Retinal pigment epithelial cell (primary cell): ENCODE results near the gene PER3.
A peak's percentile ranks its signal among the peaks of the same experiment; 100 is the strongest.

ENCODE experiments used
- DNase-seq: peaks from one replicate; pipeline ENCODE4 v3.0.0-alpha.2; 2010; ENCODE audit warnings: low read depth
- H3K4me3 ChIP-seq: 2 replicates; pipeline ENCODE4 v1.5.1; 2011; ENCODE audit warnings: mild to moderate bottlenecking, low read length, control low read depth, moderate library complexity
- TF ChIP-seq, protein P1 (sequence below): conservative IDR thresholded peaks from 2 replicates; pipeline ENCODE4 v1.5.1; 2011; ENCODE audit warnings: low read depth, low read length, control low read depth, inconsistent platforms

The PER3 gene

DNA sequence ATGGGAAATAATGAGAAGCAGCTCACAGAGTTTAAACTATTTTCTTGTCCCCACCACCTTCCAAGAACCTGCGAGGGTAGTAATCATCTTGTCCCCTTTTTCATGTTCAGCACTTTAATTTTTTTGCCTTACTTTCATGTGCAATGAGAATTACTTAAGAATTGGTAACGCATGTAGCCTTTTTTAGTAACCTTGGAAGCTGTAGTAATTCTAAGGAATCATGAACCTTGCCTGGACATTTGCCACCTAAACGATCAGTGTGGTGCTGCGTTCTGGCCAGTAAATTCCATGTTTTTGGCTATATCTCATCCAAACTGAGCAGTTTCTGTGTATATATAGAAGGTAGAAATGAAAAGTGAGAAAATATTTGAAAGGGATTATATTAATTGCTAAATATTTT, 16.9 kb upstream of the PER3 start:
- TF ChIP-seq, protein P1, sequence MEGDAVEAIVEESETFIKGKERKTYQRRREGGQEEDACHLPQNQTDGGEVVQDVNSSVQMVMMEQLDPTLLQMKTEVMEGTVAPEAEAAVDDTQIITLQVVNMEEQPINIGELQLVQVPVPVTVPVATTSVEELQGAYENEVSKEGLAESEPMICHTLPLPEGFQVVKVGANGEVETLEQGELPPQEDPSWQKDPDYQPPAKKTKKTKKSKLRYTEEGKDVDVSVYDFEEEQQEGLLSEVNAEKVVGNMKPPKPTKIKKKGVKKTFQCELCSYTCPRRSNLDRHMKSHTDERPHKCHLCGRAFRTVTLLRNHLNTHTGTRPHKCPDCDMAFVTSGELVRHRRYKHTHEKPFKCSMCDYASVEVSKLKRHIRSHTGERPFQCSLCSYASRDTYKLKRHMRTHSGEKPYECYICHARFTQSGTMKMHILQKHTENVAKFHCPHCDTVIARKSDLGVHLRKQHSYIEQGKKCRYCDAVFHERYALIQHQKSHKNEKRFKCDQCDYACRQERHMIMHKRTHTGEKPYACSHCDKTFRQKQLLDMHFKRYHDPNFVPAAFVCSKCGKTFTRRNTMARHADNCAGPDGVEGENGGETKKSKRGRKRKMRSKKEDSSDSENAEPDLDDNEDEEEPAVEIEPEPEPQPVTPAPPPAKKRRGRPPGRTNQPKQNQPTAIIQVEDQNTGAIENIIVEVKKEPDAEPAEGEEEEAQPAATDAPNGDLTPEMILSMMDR: no peak
- no peak overlapping the region for H3K4me3 ChIP-seq
- DNase-seq: no peak

DNA sequence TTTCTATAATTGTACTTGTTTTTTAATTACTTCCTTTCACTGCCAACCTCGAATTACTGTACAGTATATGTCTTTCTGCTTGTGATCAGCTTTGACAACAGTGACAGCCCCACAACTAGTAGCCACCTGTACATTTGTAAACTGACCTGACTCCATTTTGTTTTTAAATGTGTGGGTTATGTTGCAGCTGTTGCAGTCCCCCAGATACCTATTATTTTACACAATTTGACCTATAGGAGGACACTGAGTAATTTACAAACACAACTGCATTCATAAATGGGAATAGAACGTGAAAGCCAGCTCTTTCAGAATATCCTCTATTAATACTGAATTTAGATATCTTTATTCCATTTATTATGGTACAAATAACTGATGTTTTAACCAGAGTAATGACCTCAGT, 15.5 kb upstream of the PER3 start:
- TF ChIP-seq, protein P1: no peak
- no peak for DNase-seq
- no peak overlapping the region for H3K4me3 ChIP-seq

DNA sequence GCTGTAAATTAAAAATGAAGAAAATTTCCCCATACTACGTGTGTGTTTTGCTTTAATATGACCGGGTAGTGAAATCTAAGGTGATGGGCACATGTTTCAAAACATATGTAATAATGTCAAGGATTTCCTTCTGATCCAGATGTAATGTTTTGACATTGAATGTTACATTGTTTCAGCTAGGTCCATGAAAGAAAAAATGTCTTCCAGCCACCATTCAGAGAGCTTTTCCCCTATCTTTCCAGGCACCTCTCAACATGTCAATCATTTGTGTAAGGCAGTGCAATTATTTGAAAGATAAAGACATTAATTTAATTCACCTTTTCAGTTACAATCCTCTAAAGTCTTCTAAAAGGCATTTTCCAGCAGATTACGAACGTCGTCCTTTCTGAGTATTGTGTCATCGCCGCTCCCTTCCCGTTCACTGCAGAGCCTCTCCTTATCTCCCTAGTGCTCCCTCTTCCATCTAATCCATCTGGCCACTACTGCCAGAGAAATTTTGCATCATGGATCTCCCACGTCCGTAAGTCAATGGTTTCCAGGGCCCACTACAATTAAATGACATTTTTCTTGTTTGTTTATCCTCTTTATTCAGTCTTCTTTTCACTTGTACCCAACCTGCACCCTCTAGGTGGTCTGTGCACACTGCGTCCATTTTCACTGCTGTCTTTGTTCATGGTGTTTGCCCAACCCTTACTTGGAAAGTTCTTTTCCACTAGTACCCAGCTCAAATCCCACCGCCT, 14.2 kb upstream of the PER3 start:
- TF ChIP-seq, protein P1: no peak
- DNase-seq: no peak
- H3K4me3 ChIP-seq: no peak overlapping the region

DNA sequence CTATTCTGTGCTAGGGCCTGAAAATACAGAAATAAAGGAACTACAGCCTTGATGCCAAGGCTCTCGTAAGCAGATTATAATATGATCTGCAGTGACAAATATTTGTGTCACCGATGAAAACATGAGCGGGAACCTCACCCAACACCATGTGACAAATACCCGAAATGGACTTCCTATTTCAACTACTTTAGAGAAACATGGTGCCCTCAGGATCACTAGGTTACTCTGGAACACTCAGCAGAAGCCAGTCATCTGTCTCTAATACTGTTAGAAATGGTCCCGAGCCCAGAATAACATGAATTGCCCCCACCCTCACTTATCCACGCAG, 13.5 kb upstream of the PER3 start:
- DNase-seq: no peak
- TF ChIP-seq, protein P1: no peak
- H3K4me3 ChIP-seq: peak overlapping the region; percentile 88

DNA sequence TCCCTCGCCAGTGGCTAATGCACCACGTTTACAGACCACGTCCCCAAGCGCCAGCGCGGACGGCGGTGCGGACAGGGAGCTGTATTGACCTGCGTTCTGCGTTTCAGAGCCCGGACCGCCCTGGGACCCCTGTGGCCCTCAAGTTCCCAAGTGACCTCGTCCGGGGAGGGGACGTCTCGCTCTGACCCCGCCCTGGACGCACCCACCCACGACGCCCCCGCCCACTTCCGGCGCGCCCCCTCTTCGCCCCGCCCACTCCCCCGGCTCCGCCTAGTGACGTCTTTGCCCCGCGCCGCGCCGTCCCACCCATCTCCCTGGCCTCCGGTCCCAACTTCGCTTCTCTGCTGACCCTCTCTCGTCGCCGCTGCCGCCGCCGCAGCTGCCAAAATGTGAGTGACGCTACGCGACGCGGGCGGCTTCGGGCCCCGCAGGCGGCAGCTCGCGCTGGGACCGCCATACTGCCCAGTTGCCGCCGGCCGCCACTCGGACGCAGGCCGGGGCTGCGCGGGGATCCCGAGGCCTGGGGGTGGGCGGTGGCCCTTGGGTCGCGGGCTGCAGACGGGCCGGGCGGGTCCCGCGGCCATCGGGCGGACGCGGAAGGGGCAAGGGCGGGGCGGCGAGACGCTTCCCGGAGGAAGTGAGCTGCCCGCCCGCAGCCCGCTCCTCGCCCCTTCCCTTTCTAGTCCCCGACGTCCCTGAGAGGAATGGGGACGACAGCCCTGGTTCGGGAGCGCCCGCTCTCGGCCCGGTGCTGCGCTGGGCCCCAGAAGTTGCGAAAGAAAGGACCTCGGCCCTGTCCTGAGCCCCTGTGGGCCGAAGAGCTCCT, 12.9 kb upstream of the PER3 start, which contains the start of gene VAMP3:
TSS of gene VAMP3 (plus strand) at position 300 of the 826 bp plus-strand sequence. CDS start at position 388, 88 bp downstream.
- TF ChIP-seq, protein P1: no peak
- H3K4me3 ChIP-seq: peak within 1 kb of the TSS; percentile 88
- DNase-seq: peak; percentile 32

DNA sequence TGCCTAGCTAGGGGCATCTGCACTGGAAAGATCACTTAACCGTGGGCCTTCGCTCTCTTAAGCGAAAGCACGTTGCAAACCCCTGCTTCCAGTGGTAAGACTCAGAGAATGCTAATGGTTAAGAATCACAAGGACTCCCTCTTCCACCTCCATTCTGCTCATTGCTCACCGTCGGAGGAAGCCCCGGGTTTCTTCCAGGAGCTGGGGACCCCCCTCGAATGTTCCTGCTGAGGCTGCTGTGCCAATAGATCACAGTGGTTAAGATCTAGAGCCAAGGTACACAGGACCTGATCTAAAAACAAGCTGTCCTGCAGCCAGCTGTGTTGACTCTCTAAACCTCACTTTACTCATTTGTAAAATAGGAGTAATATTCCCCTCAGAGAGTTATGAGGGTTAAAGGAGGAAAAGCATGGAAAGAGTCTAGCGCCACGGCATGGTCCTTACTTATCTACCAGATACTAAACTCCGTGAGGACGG, 12.2 kb upstream of the PER3 start:
- no peak for DNase-seq
- TF ChIP-seq, protein P1: no peak

More for the DNA sequence above, 12.2 kb upstream of the PER3 start:
- peak overlapping the region; percentile 88 for H3K4me3 ChIP-seq
